DND-41 (cell line): ENCODE data around the gene GLOD5.

Source experiments
- CTCF ChIP-seq: IDR thresholded peaks from 2 replicates; pipeline ENCODE4 v1.5.1; 2012; ENCODE audit warnings: borderline replicate concordance, low read length, moderate library complexity, mild to moderate bottlenecking; ENCODE audit not compliant: poor library complexity, severe bottlenecking; ENCODE audit errors: extremely low read depth
- EZH2 ChIP-seq: IDR thresholded peaks from 3 replicates; pipeline ENCODE4 v1.6.1; 2012; ENCODE audit warnings: borderline replicate concordance, low read depth, mild to moderate bottlenecking, moderate library complexity, low read length, inconsistent platforms; ENCODE audit not compliant: severe bottlenecking

- TF ChIP-seq CTCF (no peak), EZH2 (no peak)
Measured at GRCh38 chrX:48815266-48815665, 53.7 kb downstream of the GLOD5 start.
